ENCODE data around the gene OR10K2.
"Not testable (repeated sequence)": the region's sequence is repeated elsewhere in the genome, so short reads cannot be mapped to it uniquely, and the experiment has no call there.

OR10K2 gene

GRCh38 chr1:158426137-158426536, at the start of gene OR10K2:
Gene OR10K2, minus strand, starts transcription at chr1:158426237. Its CDS starts 5,371 bp downstream, at chr1:158420866.
- DNase-seq: no peak

GRCh38 chr1:158471920-158472319, 45.9 kb upstream of the OR10K2 start, which contains the start of gene OR10R2:
Gene OR10R2, plus strand, starts transcription at chr1:158472220. Its CDS starts 106 bp downstream, at chr1:158472326.
- no peak for DNase-seq

GRCh38 chr1:158461534-158461933, 35.5 kb upstream of the OR10K2 start, which contains the start of gene OR10K1:
Gene OR10K1, plus strand, starts transcription at chr1:158461834. Its CDS starts 3,728 bp downstream, at chr1:158465562.
- no peak for DNase-seq

GRCh38 chr1:158458263-158458662, 32.2 kb upstream of the OR10K2 start:
- no peak for DNase-seq

GRCh38 chr1:158457246-158457645, 31.2 kb upstream of the OR10K2 start:
- no peak for DNase-seq

- DNase-seq: no peak
Observed at GRCh38 chr1:158454537-158454936, 28.5 kb upstream of the OR10K2 start.

GRCh38 chr1:158445376-158445775, 19.3 kb upstream of the OR10K2 start:
- no peak for DNase-seq

- DNase-seq: no peak
Observed at GRCh38 chr1:158434741-158435140, 8.7 kb upstream of the OR10K2 start.

- DNase-seq: not testable (repeated sequence)
Observed at GRCh38 chr1:158430163-158430562, 4.1 kb upstream of the OR10K2 start.

- DNase-seq: no peak
Observed at GRCh38 chr1:158425027-158425426, 1.0 kb downstream of the OR10K2 start.

- no peak for DNase-seq
Observed at GRCh38 chr1:158422212-158422611, 3.8 kb downstream of the OR10K2 start.

- DNase-seq: no peak
Observed at GRCh38 chr1:158417586-158417985, 8.5 kb downstream of the OR10K2 start.

GRCh38 chr1:158414651-158415345, 11.2 kb downstream of the OR10K2 start:
- no peak for DNase-seq

- no peak for DNase-seq
Observed at GRCh38 chr1:158407092-158407491, 18.9 kb downstream of the OR10K2 start.

GRCh38 chr1:158400871-158401270, 25.2 kb downstream of the OR10K2 start:
- DNase-seq: no peak

GRCh38 chr1:158398818-158399514, 27.1 kb downstream of the OR10K2 start, which contains the start of gene OR10T2:
Gene OR10T2, minus strand, starts transcription at chr1:158399466. Its CDS starts 0 bp downstream, at chr1:158399466.
- no peak for DNase-seq

GRCh38 chr1:158396646-158397045, 29.4 kb downstream of the OR10K2 start:
- no peak for DNase-seq

- DNase-seq: no peak
Observed at GRCh38 chr1:158393476-158393875, 32.6 kb downstream of the OR10K2 start.

GRCh38 chr1:158391099-158391498, 34.9 kb downstream of the OR10K2 start:
- no peak for DNase-seq

GRCh38 chr1:158390331-158390730, 35.7 kb downstream of the OR10K2 start:
- no peak for DNase-seq

- no peak for DNase-seq
Observed at GRCh38 chr1:158374860-158375259, 51.2 kb downstream of the OR10K2 start.

GRCh38 chr1:158374101-158374500, 51.9 kb downstream of the OR10K2 start:
- not testable (repeated sequence) for DNase-seq

GRCh38 chr1:158371188-158371953, 54.7 kb downstream of the OR10K2 start:
- no peak for DNase-seq

All from stimulated activated CD4-positive, alpha-beta T cell treated with anti-CD3 and anti-CD28 coated beads, Interleukin-12 subunit alpha, Interleukin-12 subunit beta, amount 100 ng/mL, for 4 hours (primary cell).